HepG2 (cell line): ENCODE results near the gene DCLK1. TPM values are rescaled to one million over a fixed set of nuclear protein-coding genes. Genes with fewer than 3 reads are reported as not detected.

Experiments
- ATAC-seq: fragments of 200-7000 bp; cut with Tn5 transposase; 3 replicates; pipeline ENCODE4 v1.9.1; 2020; ENCODE audit warnings: mild to moderate bottlenecking, moderate library complexity
- BruUV-seq: library from RNA; stranded (reverse); fragments of 400-500 nt; replicated peaks from 2 replicates; lab custom pipeline; 2021; lab: Mats Ljungman, UMichigan
- CTCF ChIA-PET: fragments of 300-600 bp; formaldehyde crosslinking; extraction: SDS; loops from one replicate; lab custom pipeline; 2021; ENCODE audit warnings: low total read pairs, inconsistent platforms, low intra/inter-chr PET ratio; lab: Yijun Ruan, JAX
- POLR2A ChIA-PET: fragments of 350-600 bp; sonication (Branson Sonifier 250); formaldehyde crosslinking; loops from one replicate; lab custom pipeline; 2020; ENCODE audit warnings: antibody characterized with exemption, inconsistent platforms; lab: Yijun Ruan, JAX
- DNase-seq: peaks from one replicate; pipeline ENCODE4 v3.0.0-alpha.2; 2015; ENCODE audit warnings: low spot score
- FAIRE-seq: peaks from 3 replicates; lab custom pipeline; 2011; peaks lifted over from hg19 to GRCh38; lab: Jason Lieb, UNC
- H2AFZ ChIP-seq: one replicate; pipeline ENCODE4 v1.6.1; 2011; ENCODE audit warnings: low read length, inconsistent platforms
- H3K27ac ChIP-seq: fragments of 300-600 bp; 3 replicates; pipeline ENCODE4 v1.8.0; 2011; ENCODE audit warnings: mixed run types, mild to moderate bottlenecking, mixed read lengths, low read length, inconsistent platforms; ENCODE audit not compliant: insufficient read depth; ENCODE audit errors: extremely low read length
- H3K27me3 ChIP-seq, 2 experiments: fragments of 200-600 bp in 1 of 2; 2 replicates in 1 of 2; 3 replicates in 1 of 2; pipeline versions ENCODE4 v1.6.0 to v1.8.0; 2011; ENCODE audit warnings: low read length in 2 of 2, mild to moderate bottlenecking in 2 of 2, moderate library complexity in 2 of 2, inconsistent platforms in 1 of 2; ENCODE audit not compliant: insufficient read depth in 2 of 2, control insufficient read depth in 1 of 2
- H3K36me3 ChIP-seq, 2 experiments: fragments of 200-600 bp in 1 of 2; replicated peaks in 1 of 2; 2 replicates in 1 of 2; 3 replicates in 1 of 2; pipeline versions ENCODE4 v1.5.1 to v1.8.0; 2011; ENCODE audit warnings: low read length in 2 of 2, inconsistent platforms in 1 of 2; ENCODE audit not compliant: insufficient read depth in 2 of 2, control insufficient read depth in 1 of 2
- H3K4me1 ChIP-seq: 2 replicates; pipeline ENCODE4 v1.5.1; 2012; ENCODE audit warnings: low read length, inconsistent platforms; ENCODE audit not compliant: insufficient read depth
- H3K4me2 ChIP-seq: 2 replicates; pipeline ENCODE4 v1.6.0; 2011; ENCODE audit warnings: low read depth, low read length, inconsistent platforms
- H3K4me3 ChIP-seq, 3 experiments: fragments of 200-600 bp in 1 of 3; sonication (generic), shearing (Covaris generic) in 1 of 3; replicated peaks in 1 of 3; 2 replicates each; pipeline ENCODE4 v1.5.1; 2011 to 2016; ENCODE audit warnings: low read length in 3 of 3, inconsistent platforms in 2 of 3, low read depth in 2 of 3, mild to moderate bottlenecking in 2 of 3, control low read depth in 1 of 3, mixed read lengths in 1 of 3; ENCODE audit not compliant: insufficient read depth in 1 of 3
- H3K79me2 ChIP-seq: one replicate; pipeline ENCODE4 v1.6.1; 2011; ENCODE audit warnings: low read length, inconsistent platforms; ENCODE audit not compliant: insufficient read depth
- H3K9ac ChIP-seq: 2 replicates; pipeline ENCODE4 v1.6.0; 2011; ENCODE audit warnings: mild to moderate bottlenecking, low read depth, low read length, inconsistent platforms; ENCODE audit not compliant: insufficient read depth
- H3K9me3 ChIP-seq: 2 replicates; pipeline ENCODE4 v1.5.1; 2012; ENCODE audit warnings: mild to moderate bottlenecking, low read length
- H4K20me1 ChIP-seq: 2 replicates; pipeline ENCODE4 v1.6.0; 2011; ENCODE audit warnings: inconsistent platforms, mild to moderate bottlenecking, low read length, moderate library complexity; ENCODE audit not compliant: insufficient read depth
- AKNA ChIP-seq: sonication (generic); formaldehyde crosslinking; IDR thresholded peaks from 2 replicates; pipeline ENCODE4 v1.4.0; 2020; ENCODE audit warnings: missing genetic modification reagents, borderline replicate concordance
- CSRNP2 ChIP-seq: sonication (generic); formaldehyde crosslinking; conservative IDR thresholded peaks from 2 replicates; pipeline ENCODE4 v1.8.0; 2022; ENCODE audit warnings: low read depth, missing genetic modification reagents
- GTF3A ChIP-seq: sonication (generic); formaldehyde crosslinking; conservative IDR thresholded peaks from 2 replicates; pipeline ENCODE4 v1.4.0; 2020; ENCODE audit warnings: mild to moderate bottlenecking, missing genetic modification reagents
- IKZF1 ChIP-seq: fragments of 450-650 bp; IDR thresholded peaks from 2 replicates; pipeline ENCODE4 v1.7.1; 2016
- ZMYM4 ChIP-seq: sonication (generic); formaldehyde crosslinking; IDR thresholded peaks from 2 replicates; pipeline ENCODE4 v1.8.1; 2023; ENCODE audit warnings: mild to moderate bottlenecking, missing genetic modification reagents
- ZNF318 ChIP-seq: sonication (generic); formaldehyde crosslinking; IDR thresholded peaks from 2 replicates; pipeline ENCODE4 v1.4.0; 2020; ENCODE audit warnings: mild to moderate bottlenecking, missing genetic modification reagents
- WGBS: methylation state at CpG from one replicate; pipeline ENCODE4 v1.1.6; 2017; ENCODE audit warnings: low lambda C conversion rate; 5-methylcytosine and 5-hydroxymethylcytosine counted together
- in situ Hi-C: cut with HindIII; loops from 2 replicates; pipeline ENCODE4 v1.10.0; 2017; ENCODE audit warnings: low pct_unique_long_range_greater_than_20kb; ENCODE audit not compliant: extremely low pct_ligation_motif_present
- intact Hi-C: fragments of 100-400 bp; cut with micrococcal nuclease; formaldehyde crosslinking; loops from one replicate; pipeline ENCODE4 v1.10.0; 2022; ENCODE audit not compliant: unreplicated experiment
- polyA plus RNA-seq, 8 experiments: library from polyadenylated mRNA; depleted of rRNA in 3 of 8; stranded (reverse) in 7 of 8; unstranded in 1 of 8; fragments of >200 nt; fragmentation: Illumina TruSeq in 4 of 8; extraction: Trizol in 4 of 8; gene quantifications; 2 replicates each; pipeline versions ENCODE4 v1.2.1 to v1.2.3, GENCODE V29; 2011 to 2016; ENCODE audit warnings: low read depth in 4 of 8, missing spikeins in 1 of 8, mixed read lengths in 1 of 8; ENCODE audit not compliant: insufficient read depth in 1 of 8
- total RNA-seq, 5 experiments: library from RNA; depleted of rRNA; stranded (reverse); fragments of >200 nt; fragmentation: Illumina TruSeq; extraction: Trizol; gene quantifications; 2 replicates each; pipeline ENCODE4 v1.2.3, GENCODE V29; 2016; ENCODE audit warnings: low read depth in 1 of 5

DCLK1 gene
- total and polyA plus RNA-seq, 2 of the 13 experiments (the other 11 are each of a cell fraction or from before 2014, with no cell fraction given): not detected

GRCh38 chr13:35994131-35994966, 136.8 kb downstream of the DCLK1 start:
- BruUV-seq: no TSS peak
- CTCF ChIA-PET: no interaction called here
- no peak for FAIRE-seq
- no peak for TF ChIP-seq ZMYM4 (CRISPR knock-in tag)
- TF ChIP-seq CSRNP2: no peak
- TF ChIP-seq AKNA (CRISPR knock-in tag): no peak
- TF ChIP-seq GTF3A (CRISPR knock-in tag): no peak
- TF ChIP-seq IKZF1: no peak
- TF ChIP-seq ZNF318 (CRISPR knock-in tag): no peak

More at GRCh38 chr13:35994131-35994966, 136.8 kb downstream of the DCLK1 start:
- Histone ChIP-seq H3K27ac (no peak overlapping the region), H4K20me1 (no peaks in the 10 kb centered on the region), H2AFZ (no peak overlapping the region), H3K4me3 (no peak overlapping the region), H3K4me1 (no peaks in the 10 kb centered on the region), H3K4me2 (no peak overlapping the region), H3K9ac (no peak overlapping the region), H3K9me3 (no peaks in the 10 kb centered on the region), H3K27me3 (0 out of 5 replicates have a peak, but pooled peaks cover 0 to under 1% of the 10 kb centered on the region in 2 experiments), H3K79me2 (no peaks in the 10 kb centered on the region), H3K36me3 (no peaks in the 10 kb centered on the region)
- in situ Hi-C loops (loop anchor here (25.0 kb wide), 1 partner anchor 743 kb away; no protein-coding TSS in a partner anchor), intact Hi-C loops (no loop called here)
- DNase-seq (no peak), ATAC-seq (no peak)
- 15% methylated on average over 5 of the region's 6 CpGs for WGBS
- POLR2A ChIA-PET: no interaction called here
